Astrocyte (in vitro differentiated cells and primary cell): ENCODE results near the gene SLC27A2. TPM values are rescaled to one million over a fixed set of nuclear protein-coding genes. Genes with fewer than 3 reads are reported as not detected.
"Not testable (repeated sequence)": the region's sequence is repeated elsewhere in the genome, so short reads cannot be mapped to it uniquely, and the experiment has no call there.

ENCODE experiments used
- DNase-seq: peaks from one replicate; pipeline ENCODE4 v3.0.0-alpha.2; 2010; ENCODE audit warnings: low read depth
- FAIRE-seq: peaks from 2 replicates; lab custom pipeline; 2011; peaks lifted over from hg19 to GRCh38; lab: Jason Lieb, UNC
- H2AFZ ChIP-seq: 2 replicates; pipeline ENCODE4 v1.6.0; 2012; ENCODE audit warnings: low read depth, low read length, inconsistent platforms
- H3K27ac ChIP-seq: 2 replicates; pipeline ENCODE4 v1.5.1; 2011; ENCODE audit warnings: low read depth, low read length, inconsistent platforms
- H3K27me3 ChIP-seq: 2 replicates; pipeline ENCODE4 v1.6.0; 2011; ENCODE audit warnings: low read length, inconsistent platforms; ENCODE audit not compliant: insufficient read depth
- H3K36me3 ChIP-seq: 2 replicates; pipeline ENCODE4 v1.5.1; 2011; ENCODE audit warnings: low read length, inconsistent platforms; ENCODE audit not compliant: insufficient read depth
- H3K4me1 ChIP-seq: 2 replicates; pipeline ENCODE4 v1.5.1; 2011; ENCODE audit warnings: low read length, inconsistent platforms; ENCODE audit not compliant: insufficient read depth
- H3K4me2 ChIP-seq: 2 replicates; pipeline ENCODE4 v1.6.0; 2012; ENCODE audit warnings: low read length, inconsistent platforms
- H3K4me3 ChIP-seq: 2 replicates; pipeline ENCODE4 v1.5.1; 2011; ENCODE audit warnings: low read depth, mild to moderate bottlenecking, low read length, inconsistent platforms; ENCODE audit not compliant: insufficient read depth
- H3K79me2 ChIP-seq: 2 replicates; pipeline ENCODE4 v1.6.0; 2012; ENCODE audit warnings: mild to moderate bottlenecking, low read length, inconsistent platforms; ENCODE audit not compliant: insufficient read depth
- H3K9ac ChIP-seq: 2 replicates; pipeline ENCODE4 v1.6.0; 2012; ENCODE audit warnings: mild to moderate bottlenecking, low read length, inconsistent platforms
- H3K9me3 ChIP-seq: 2 replicates; pipeline ENCODE4 v1.5.1; 2012; ENCODE audit warnings: low read depth, mild to moderate bottlenecking, low read length, inconsistent platforms; ENCODE audit not compliant: insufficient read depth
- H4K20me1 ChIP-seq: 2 replicates; pipeline ENCODE4 v1.6.0; 2012; ENCODE audit warnings: low read length, inconsistent platforms; ENCODE audit not compliant: insufficient read depth
- H3K27ac Mint-ChIP-seq: one replicate; pipeline ENCODE4 v1.8.0; 2021; ENCODE audit warnings: mild to moderate bottlenecking, mixed read lengths; ENCODE audit not compliant: unreplicated experiment
- H3K27me3 Mint-ChIP-seq: one replicate; pipeline ENCODE4 v1.8.0; 2021; ENCODE audit warnings: low read depth, mixed read lengths; ENCODE audit not compliant: unreplicated experiment
- H3K36me3 Mint-ChIP-seq: one replicate; pipeline ENCODE4 v1.8.0; 2021; ENCODE audit warnings: low read depth, mixed read lengths; ENCODE audit not compliant: unreplicated experiment
- H3K4me1 Mint-ChIP-seq: one replicate; pipeline ENCODE4 v1.8.0; 2021; ENCODE audit warnings: low read depth, mixed read lengths; ENCODE audit not compliant: unreplicated experiment
- H3K4me3 Mint-ChIP-seq: one replicate; pipeline ENCODE4 v1.8.0; 2021; ENCODE audit warnings: mild to moderate bottlenecking, moderate library complexity, mixed read lengths; ENCODE audit not compliant: unreplicated experiment
- H3K9me3 Mint-ChIP-seq: one replicate; pipeline ENCODE4 v1.8.0; 2021; ENCODE audit warnings: mild to moderate bottlenecking, mixed read lengths; ENCODE audit not compliant: unreplicated experiment
- CTCF ChIP-seq: IDR thresholded peaks from 2 replicates; pipeline ENCODE4 v1.5.1; 2011; ENCODE audit warnings: low read depth, mild to moderate bottlenecking, inconsistent platforms, low read length, moderate library complexity; ENCODE audit not compliant: insufficient read depth
- EZH2 ChIP-seq: IDR thresholded peaks from 2 replicates; pipeline ENCODE4 v1.6.1; 2012; ENCODE audit warnings: mild to moderate bottlenecking, low read length, inconsistent platforms; ENCODE audit not compliant: insufficient read depth
- total RNA-seq: library from RNA; stranded (reverse); gene quantifications from 2 replicates; pipeline ENCODE4 v1.2.1, GENCODE V29; 2021

Gene SLC27A2
- total RNA-seq, 1 donor from 2014 or later: 0.82 TPM

GRCh38 chr15:50151476-50151875 is 30.5 kb upstream of the SLC27A2 start:
- DNase-seq (no peak), FAIRE-seq (no peak)
- no peaks in the 10 kb centered on the region for H3K27me3 Mint-ChIP-seq
- no peak overlapping the region for H3K27ac Mint-ChIP-seq
- no peaks in the 10 kb centered on the region for H3K9me3 Mint-ChIP-seq
- Histone ChIP-seq H3K36me3 (no peaks in the 10 kb centered on the region), H3K9ac (no peak overlapping the region), H3K4me1 (no peaks in the 10 kb centered on the region), H3K79me2 (no peaks in the 10 kb centered on the region), H3K4me3 (no peak overlapping the region), H2AFZ (no peak overlapping the region), H3K27ac (no peak overlapping the region), H3K27me3 (no peaks in the 10 kb centered on the region), H3K9me3 (no peaks in the 10 kb centered on the region), H4K20me1 (no peaks in the 10 kb centered on the region), H3K4me2 (no peak overlapping the region)
- H3K4me1 Mint-ChIP-seq: no peaks in the 10 kb centered on the region
- no peak overlapping the region for H3K4me3 Mint-ChIP-seq
- H3K36me3 Mint-ChIP-seq: no peaks in the 10 kb centered on the region
- no peak for TF ChIP-seq CTCF
- no peak for TF ChIP-seq EZH2

DNA sequence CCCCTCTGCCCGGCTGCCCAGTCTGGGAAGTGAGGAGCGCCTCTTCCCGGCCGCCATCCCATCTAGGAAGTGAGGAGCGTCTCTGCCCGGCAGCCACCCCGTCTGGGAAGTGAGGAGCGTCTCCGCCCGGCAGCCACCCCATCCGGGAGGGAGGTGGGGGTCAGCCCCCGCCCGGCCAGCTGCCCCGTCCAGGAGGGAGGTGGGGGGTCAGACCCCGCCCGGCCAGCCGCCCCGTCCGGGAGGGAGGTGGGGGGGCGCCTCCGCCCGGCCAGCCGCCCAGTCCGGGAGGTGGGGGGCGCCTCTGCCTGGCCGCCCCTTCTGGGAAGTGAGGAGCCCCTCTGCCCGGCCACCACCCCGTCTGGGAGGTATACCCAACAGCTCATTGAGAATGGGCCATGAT is 23.8 kb upstream of the SLC27A2 start:
- not testable (repeated sequence) for H3K27ac ChIP-seq, H3K36me3 ChIP-seq, H3K27me3 ChIP-seq, H3K4me1 ChIP-seq, H3K4me1 Mint-ChIP-seq, H3K79me2 ChIP-seq, H3K4me3 Mint-ChIP-seq, FAIRE-seq, H3K36me3 Mint-ChIP-seq, H3K27ac Mint-ChIP-seq, H2AFZ ChIP-seq, H3K9ac ChIP-seq, H3K9me3 ChIP-seq, H3K4me3 ChIP-seq, H3K27me3 Mint-ChIP-seq, H3K9me3 Mint-ChIP-seq, DNase-seq, H4K20me1 ChIP-seq, H3K4me2 ChIP-seq

GRCh38 chr15:50162969-50163718 is 18.9 kb upstream of the SLC27A2 start:
- FAIRE-seq: no peak

More at GRCh38 chr15:50162969-50163718, 18.9 kb upstream of the SLC27A2 start:
- no peak overlapping the region for H3K4me3 ChIP-seq
- Mint-ChIP-seq H3K36me3 (no peaks in the 10 kb centered on the region), H3K27me3 (no peaks in the 10 kb centered on the region), H3K27ac (no peak overlapping the region), H3K4me3 (no peak overlapping the region), H3K4me1 (peaks cover 6% of the 10 kb centered on the region), H3K9me3 (peaks cover 4% of the 10 kb centered on the region)
- peak; percentile 51 for DNase-seq
- no peaks in the 10 kb centered on the region for H4K20me1 ChIP-seq
- H3K9me3 ChIP-seq: no peaks in the 10 kb centered on the region
- H3K4me2 ChIP-seq: no peak overlapping the region
- no peaks in the 10 kb centered on the region for H3K27me3 ChIP-seq
- no peak overlapping the region for H2AFZ ChIP-seq
- H3K4me1 ChIP-seq: peaks cover 10% of the 10 kb centered on the region
- H3K79me2 ChIP-seq: no peaks in the 10 kb centered on the region
- TF ChIP-seq CTCF (no peak), EZH2 (no peak)
- no peaks in the 10 kb centered on the region for H3K36me3 ChIP-seq
- H3K9ac ChIP-seq: no peak overlapping the region
- H3K27ac ChIP-seq: no peak overlapping the region
